Motor neuron (in vitro differentiated cells): ENCODE measurements around the gene LCORL. TPM values are rescaled to one million over a fixed set of nuclear protein-coding genes. Genes with fewer than 3 reads are reported as not detected.

Source experiments
- ATAC-seq, 8 experiments: fragments of 200-7000 bp; cut with Tn5 transposase; replicated peaks in 6 of 8; 2 replicates each; pipeline ENCODE4 v1.8.0; 2021; ENCODE audit warnings: mild to moderate bottlenecking in 8 of 8, moderate library complexity in 8 of 8
- H3K27ac ChIP-seq, 2 donors: fragments of 250-450 bp; sonication (Bioruptor Pico); 2 replicates each; pipeline ENCODE4 v1.9.0; 2021; ENCODE audit warnings: antibody characterized with exemption in 2 of 2, mild to moderate bottlenecking in 2 of 2, moderate library complexity in 1 of 2
- H3K4me1 ChIP-seq, 2 donors: fragments of 250-450 bp; sonication (Bioruptor Pico); replicated peaks in 1 of 2; 2 replicates each; pipeline ENCODE4 v1.6.1; 2021; ENCODE audit warnings: antibody characterized with exemption in 2 of 2, mild to moderate bottlenecking in 2 of 2, moderate library complexity in 1 of 2
- H3K4me3 ChIP-seq, 5 donors: fragments of 250-450 bp; sonication (Bioruptor Pico); 2 replicates each; pipeline ENCODE4 v1.9.0; 2021; ENCODE audit warnings: antibody characterized with exemption in 5 of 5, mild to moderate bottlenecking in 5 of 5, moderate library complexity in 4 of 5
- WGBS, 10 experiments: fragments of 450-650 bp; shearing (Covaris generic); methylation state at CpG; one replicate each; pipeline ENCODE4 v1.0.0; 2022; 5-methylcytosine and 5-hydroxymethylcytosine counted together
- in situ Hi-C, 9 experiments: fragments of 400-800 bp; cut with MboI; loops; one replicate each; pipeline ENCODE4 v1.15.0; 2021; ENCODE audit warnings: low sequenced_read_pairs in 9 of 9, low pct_unique_long_range_greater_than_20kb in 2 of 9; ENCODE audit not compliant: unreplicated experiment in 9 of 9
- total RNA-seq, 8 experiments: library from RNA; unstranded; fragments of 300-600 nt; gene quantifications; 2 replicates each; pipeline versions ENCODE4 v1.2.3 to v1.2.4, GENCODE V29; 2022

LCORL gene
- total RNA-seq, 8 experiments from 2014 or later, result 9.4 to 31.0 (median 25.6) TPM

GRCh38 chr4:17810260-17811077 is 211.1 kb downstream of the LCORL start, which contains the start of the genes DCAF16 and NCAPG:
Gene DCAF16 (minus strand): TSS chr4:17810757. CDS start chr4:17804141, 6,616 bp downstream.
Gene NCAPG (plus strand): TSS chr4:17810979. CDS start chr4:17811078, 99 bp downstream.
- in situ Hi-C loops, result loop anchor here in 5 of 9 experiments (25.0 kb wide), 4 partner anchors 202 to 777 kb away; partner anchors contain the start of gene LCORL (in 1 of the 5)

DNA sequence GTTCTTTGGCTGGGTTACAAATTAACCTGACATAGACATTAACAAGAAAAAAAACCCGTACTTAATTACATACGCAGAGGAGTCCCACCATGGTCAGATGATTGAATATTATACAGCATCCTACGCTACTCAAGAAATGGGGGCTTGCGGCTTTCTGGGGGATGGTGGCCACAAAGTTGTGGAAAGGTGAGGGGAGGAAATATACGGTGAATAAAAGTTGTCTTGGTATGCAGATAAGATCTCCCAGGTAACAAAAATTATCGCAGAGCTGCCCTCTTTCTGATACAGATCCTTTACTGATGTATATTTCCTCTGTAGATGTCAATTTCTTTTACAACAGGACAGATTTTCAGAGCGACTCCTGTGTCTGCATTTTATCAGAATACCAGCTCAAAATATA is 211.9 kb downstream of the LCORL start:
- H3K4me1 ChIP-seq, result peaks cover 7 to 23% of the 10 kb centered on the region in 2 donors
- peak overlapping the region; percentile 58 to 95 (median 73) for H3K4me3 ChIP-seq
- ATAC-seq, result no peak
- 0 to 13% (median 1%) methylated on average over 2 to 7 of the region's 7 CpGs for WGBS, 10 experiments
- H3K27ac ChIP-seq, result peak overlapping the region; percentile 89 to 96
- in situ Hi-C loops, result loop anchor here in 6 of 9 experiments (10.0 to 25.0 kb wide), 6 partner anchors 203 to 778 kb away; partner anchors contain the start of genes LAP3 (in 1 of the 6) and LCORL (in 1 of the 6)

More at GRCh38 chr4:17810260-17811077, 211.1 kb downstream of the LCORL start, which contains the start of the genes DCAF16 and NCAPG:
- Histone ChIP-seq H3K4me3 (peak within 1 kb of the TSS; percentile 58 to 95 (median 73)), H3K4me1 (peaks cover 7 to 23% of the 10 kb centered on the region in 2 donors), H3K27ac (peak within 1 kb of the TSS; percentile 89 to 96)
- peak; percentile 88 to 96 (median 93) for ATAC-seq
- WGBS, 10 experiments, result 0 to 1% (median 0%) methylated on average over 2 to 29 of the region's 69 CpGs; no CpG with 5 or more reads in 4 of the 10 experiments

- ATAC-seq, result no peak
- WGBS, 10 experiments, result 12 to 86% (median 73%) methylated on average over 3 to 6 of the region's 6 CpGs; no CpG with 5 or more reads in 3 of the 10 experiments
- Histone ChIP-seq H3K27ac (no peak overlapping the region), H3K4me3 (peak overlapping the region in 2 of 5 donors; percentile 9 to 72), H3K4me1 (peaks cover 7 to 23% of the 10 kb centered on the region in 2 donors)
- in situ Hi-C loops, result loop anchor here in 6 of 9 experiments (10.0 to 25.0 kb wide), 6 partner anchors 205 to 780 kb away; partner anchors contain the start of genes LAP3 (in 1 of the 6) and LCORL (in 1 of the 6)
Observed at GRCh38 chr4:17807446-17807845, 214.1 kb downstream of the LCORL start.

DNA sequence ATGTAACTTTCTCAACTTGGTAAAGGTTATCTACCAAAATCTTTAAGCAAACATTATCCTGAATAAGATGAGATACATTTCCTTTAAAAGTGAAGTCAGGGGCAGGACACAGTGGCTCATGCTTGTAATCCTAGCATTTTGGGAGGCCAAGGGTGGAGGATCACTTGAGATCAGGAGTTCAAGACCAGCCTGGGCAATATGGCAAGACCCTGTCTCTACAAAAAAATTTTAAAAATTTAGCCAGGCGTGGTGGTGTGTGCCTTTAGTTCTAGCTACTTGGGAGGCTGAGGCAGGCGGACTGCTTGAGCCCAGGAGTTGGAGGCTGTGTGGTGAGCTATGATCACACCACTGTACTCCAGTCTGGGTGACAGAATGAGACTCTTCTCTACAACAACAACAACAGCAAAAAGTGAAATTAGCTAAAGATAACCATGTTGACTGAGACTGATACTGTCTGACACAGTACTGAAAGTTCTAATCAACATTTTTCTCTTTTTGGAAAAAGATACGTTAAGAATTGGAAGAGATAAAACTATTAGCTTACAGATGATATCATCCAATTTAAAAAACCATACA is 215.9 kb downstream of the LCORL start:
- in situ Hi-C loops, result loop anchor here in 6 of 9 experiments (10.0 to 25.0 kb wide), 6 partner anchors 207 to 782 kb away; partner anchors contain the start of genes LAP3 (in 1 of the 6) and LCORL (in 1 of the 6)
- Histone ChIP-seq H3K27ac (no peak overlapping the region), H3K4me1 (peaks cover 7 to 19% of the 10 kb centered on the region in 2 donors), H3K4me3 (no peak overlapping the region)
- ATAC-seq, result no peak
- WGBS, 10 experiments, result 75 to 100% (median 100%) methylated on average over 1 to 3 of the region's 3 CpGs; no CpG with 5 or more reads in 2 of the 10 experiments

DNA sequence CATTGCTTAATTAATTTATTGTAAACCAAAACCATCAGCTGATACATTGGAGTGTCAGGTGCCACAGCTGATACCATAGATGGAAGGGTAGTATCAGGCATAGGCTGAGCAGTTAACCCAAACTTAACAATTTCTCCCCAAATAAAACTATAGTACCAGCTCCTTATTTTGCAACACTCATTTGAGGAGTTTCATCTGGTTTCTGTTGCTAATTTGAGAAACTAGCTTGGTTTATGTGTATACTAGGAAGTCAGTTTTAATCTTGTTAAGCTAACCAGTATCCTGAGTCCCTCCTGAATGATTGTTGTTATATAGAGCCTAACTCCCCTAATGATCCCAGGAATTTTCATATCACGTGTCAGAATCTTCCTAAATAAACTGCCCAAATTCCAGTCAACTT is 223.7 kb downstream of the LCORL start:
- 82 to 100% (median 100%) methylated on average over 1 of the region's 1 CpG; no CpG with 5 or more reads in 3 of the 10 experiments for WGBS, 10 experiments
- Histone ChIP-seq H3K27ac (no peak overlapping the region), H3K4me1 (no peaks in the 10 kb centered on the region), H3K4me3 (no peak overlapping the region)
- ATAC-seq, result no peak
- in situ Hi-C loops, result no loop called here

GRCh38 chr4:17794730-17795129 is 226.8 kb downstream of the LCORL start:
- H3K27ac ChIP-seq, result no peak overlapping the region
- no peaks in the 10 kb centered on the region for H3K4me1 ChIP-seq
- WGBS, 10 experiments, result 50 to 100% (median 85%) methylated on average over 1 of the region's 1 CpG; no CpG with 5 or more reads in 2 of the 10 experiments
- no peak for ATAC-seq
- H3K4me3 ChIP-seq, result no peak overlapping the region
- in situ Hi-C loops, result no loop called here

Other genes with a start within 250 kb of the LCORL start
- 1 to 10 TPM in 2 of 8 experiments, under 1 TPM in 5, not detected in 1; 0.21 to 3.2 (median 0.64) TPM for gene FAM184B, start 240.1 kb downstream of the LCORL start, total RNA-seq
- 10 to 100 TPM; 30.1 to 87.1 (median 44.5) TPM for gene DCAF16, start 211.0 kb downstream of the LCORL start, total RNA-seq
- gene NCAPG, start 210.8 kb downstream of the LCORL start, total RNA-seq, result 10 to 100 TPM in 3 of 8 experiments, 1 to 10 TPM in 4, under 1 TPM in 1; 0.97 to 36.7 (median 2.0) TPM